Liver (tissue), 9 donors: ENCODE measurements around the gene LYSMD1. TPM values are rescaled to one million over a fixed set of nuclear protein-coding genes. Genes with fewer than 3 reads are reported as not detected.

ENCODE experiments used
- DNase-seq: peaks from one replicate; pipeline ENCODE4 v3.0.0-alpha.2; 2017; ENCODE audit warnings: low spot score
- H3K27ac ChIP-seq, 2 donors: one replicate each; pipeline ENCODE4 v1.7.0; 2013; ENCODE audit warnings: inconsistent platforms in 2 of 2, low read length in 2 of 2, control low read depth in 1 of 2, low read depth in 1 of 2, mild to moderate bottlenecking in 1 of 2
- H3K27me3 ChIP-seq, 4 donors: one replicate each; pipeline versions ENCODE4 v1.6.1 to v1.7.0; 2013; ENCODE audit warnings: low read length in 3 of 4, inconsistent platforms in 1 of 4, mild to moderate bottlenecking in 1 of 4, moderate library complexity in 1 of 4; ENCODE audit not compliant: control insufficient read depth in 4 of 4, insufficient read depth in 4 of 4
- H3K36me3 ChIP-seq, 4 donors: one replicate each; pipeline versions ENCODE4 v1.6.1 to v1.7.0; 2013; ENCODE audit warnings: low read length in 3 of 4, mild to moderate bottlenecking in 3 of 4, low read depth in 1 of 4, moderate library complexity in 1 of 4; ENCODE audit not compliant: control insufficient read depth in 4 of 4, insufficient read depth in 3 of 4
- H3K4me1 ChIP-seq, 4 donors: one replicate each; pipeline versions ENCODE4 v1.6.1 to v1.7.0; 2013; ENCODE audit warnings: low read length in 3 of 4, mild to moderate bottlenecking in 3 of 4, moderate library complexity in 1 of 4; ENCODE audit not compliant: control insufficient read depth in 4 of 4, insufficient read depth in 4 of 4
- H3K4me3 ChIP-seq, 3 donors: one replicate each; pipeline versions ENCODE4 v1.6.1 to v1.7.0; 2013; ENCODE audit warnings: low read length in 3 of 3, control low read depth in 1 of 3, low read depth in 1 of 3, mild to moderate bottlenecking in 1 of 3
- H3K9ac ChIP-seq, 2 donors: one replicate each; pipeline ENCODE4 v1.7.0; 2013; ENCODE audit warnings: low read length in 2 of 2, mild to moderate bottlenecking in 2 of 2, moderate library complexity in 2 of 2, control low read depth in 1 of 2, low read depth in 1 of 2
- H3K9me3 ChIP-seq, 4 donors: one replicate each; pipeline versions ENCODE4 v1.6.1 to v1.7.0; 2013; ENCODE audit warnings: low read length in 3 of 4; ENCODE audit not compliant: control insufficient read depth in 4 of 4
- EGR1 ChIP-seq, 2 donors: IDR thresholded peaks; 2 replicates each; pipeline ENCODE4 v1.6.1; 2016 to 2018; ENCODE audit warnings: antibody characterized with exemption in 2 of 2, low read depth in 2 of 2
- FOXA1 ChIP-seq: IDR thresholded peaks from 2 replicates; pipeline ENCODE4 v1.6.1; 2016; ENCODE audit warnings: antibody characterized with exemption
- FOXA2 ChIP-seq: IDR thresholded peaks from 2 replicates; pipeline ENCODE4 v1.6.1; 2016; ENCODE audit warnings: antibody characterized with exemption
- GABPA ChIP-seq, 2 donors: IDR thresholded peaks in 1 of 2; conservative IDR thresholded peaks in 1 of 2; 2 replicates each; pipeline ENCODE4 v1.6.1; 2016; ENCODE audit warnings: antibody characterized with exemption in 2 of 2, mild to moderate bottlenecking in 1 of 2, moderate library complexity in 1 of 2
- HNF4A ChIP-seq, 2 donors: conservative IDR thresholded peaks; 2 replicates each; pipeline ENCODE4 v1.6.1; 2016; ENCODE audit warnings: antibody characterized with exemption in 2 of 2, mild to moderate bottlenecking in 2 of 2
- HNF4G ChIP-seq: IDR thresholded peaks from 2 replicates; pipeline ENCODE4 v1.6.1; 2016; ENCODE audit warnings: antibody characterized with exemption
- JUND ChIP-seq, 2 donors: IDR thresholded peaks; 2 replicates each; pipeline ENCODE4 v1.6.1; 2016; ENCODE audit warnings: antibody characterized with exemption in 2 of 2
- NR2F2 ChIP-seq: IDR thresholded peaks from 2 replicates; pipeline ENCODE4 v1.6.1; 2016; ENCODE audit warnings: antibody characterized with exemption
- RAD21 ChIP-seq, 2 donors: IDR thresholded peaks; 2 replicates each; pipeline ENCODE4 v1.6.1; 2016; ENCODE audit warnings: antibody characterized with exemption in 2 of 2, mild to moderate bottlenecking in 2 of 2
- RXRA ChIP-seq, 2 donors: IDR thresholded peaks; 2 replicates each; pipeline ENCODE4 v1.6.1; 2017 to 2018; ENCODE audit warnings: antibody characterized with exemption in 2 of 2, mild to moderate bottlenecking in 1 of 2
- SP1 ChIP-seq: IDR thresholded peaks from 2 replicates; pipeline ENCODE4 v1.6.1; 2018; ENCODE audit warnings: antibody characterized with exemption, mild to moderate bottlenecking
- TAF1 ChIP-seq: conservative IDR thresholded peaks from 2 replicates; pipeline ENCODE4 v1.6.1; 2016; ENCODE audit warnings: antibody characterized with exemption, mild to moderate bottlenecking
- YY1 ChIP-seq: IDR thresholded peaks from 2 replicates; pipeline ENCODE4 v1.6.1; 2016; ENCODE audit warnings: antibody characterized with exemption, mild to moderate bottlenecking
- WGBS: extraction: QIAGEN DNeasy Blood & Tissue Kit; methylation state at CpG from one replicate; pipeline ENCODE4 v1.1.7; 2013; 5-methylcytosine and 5-hydroxymethylcytosine counted together
- polyA plus RNA-seq, 2 donors: library from polyadenylated mRNA; stranded (reverse) in 1 of 2; unstranded in 1 of 2; fragments of 200-250 nt in 1 of 2; fragments of >200 nt in 1 of 2; fragmentation: Nextera tagmentation in 1 of 2; extraction: Ambion mirVana in 1 of 2; gene quantifications; one replicate each; pipeline versions ENCODE4 v1.2.1 to v1.2.3, GENCODE V29; 2013 to 2015
- total RNA-seq, 2 donors: library from RNA; depleted of rRNA; stranded (reverse); fragments of >200 nt; gene quantifications; one replicate each; pipeline ENCODE4 v1.2.3, GENCODE V29; 2014
- TF ChIP-seq, protein P1 (sequence below): fragments of 150-350 bp; IDR thresholded peaks from 2 replicates; pipeline ENCODE4 v1.5.1; 2017; ENCODE audit warnings: improper control_type of control experiment, low read depth, low read length; ENCODE audit not compliant: missing input control
- TF ChIP-seq, protein P2 (sequence below): IDR thresholded peaks from 2 replicates; pipeline ENCODE4 v1.6.1; 2016; ENCODE audit warnings: antibody characterized with exemption
- TF ChIP-seq, protein P3 (sequence below): IDR thresholded peaks from 2 replicates; pipeline ENCODE4 v1.6.1; 2016; ENCODE audit warnings: antibody characterized with exemption
- TF ChIP-seq, protein P4 (sequence below): IDR thresholded peaks from 2 replicates; pipeline ENCODE4 v1.6.1; 2016; ENCODE audit warnings: antibody characterized with exemption
- TF ChIP-seq, protein P5 (sequence below): IDR thresholded peaks from 2 replicates; pipeline ENCODE4 v1.6.1; 2016; ENCODE audit warnings: antibody characterized with exemption, mild to moderate bottlenecking
- donor health status: healthy.
- donor health status: healthy.
- donor health status: healthy.
- donor health status: healthy.
- donor health status: healthy.

LYSMD1 gene
- total and polyA plus RNA-seq, 4 donors, result 2.8 to 5.3 (median 3.9) TPM

DNA sequence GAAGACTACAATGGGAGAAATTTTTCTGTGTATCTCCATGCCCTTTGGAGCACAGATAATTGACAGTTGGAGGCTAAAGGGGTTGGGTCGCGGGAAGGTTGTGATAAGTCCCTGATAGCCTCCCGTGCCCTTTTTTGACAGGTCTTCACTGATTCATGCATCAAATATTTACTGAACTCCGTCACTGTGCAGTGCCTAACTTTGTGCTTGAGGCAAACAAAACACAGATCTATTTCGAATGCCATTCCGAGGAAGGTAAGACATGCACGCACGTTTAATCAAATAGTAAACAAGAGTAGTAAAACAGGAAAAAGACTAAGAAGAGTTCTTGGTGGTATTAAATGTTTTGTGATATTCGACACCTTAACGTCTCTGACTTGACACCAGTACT, 32.2 kb upstream of the LYSMD1 start:
- TF ChIP-seq, protein P1, sequence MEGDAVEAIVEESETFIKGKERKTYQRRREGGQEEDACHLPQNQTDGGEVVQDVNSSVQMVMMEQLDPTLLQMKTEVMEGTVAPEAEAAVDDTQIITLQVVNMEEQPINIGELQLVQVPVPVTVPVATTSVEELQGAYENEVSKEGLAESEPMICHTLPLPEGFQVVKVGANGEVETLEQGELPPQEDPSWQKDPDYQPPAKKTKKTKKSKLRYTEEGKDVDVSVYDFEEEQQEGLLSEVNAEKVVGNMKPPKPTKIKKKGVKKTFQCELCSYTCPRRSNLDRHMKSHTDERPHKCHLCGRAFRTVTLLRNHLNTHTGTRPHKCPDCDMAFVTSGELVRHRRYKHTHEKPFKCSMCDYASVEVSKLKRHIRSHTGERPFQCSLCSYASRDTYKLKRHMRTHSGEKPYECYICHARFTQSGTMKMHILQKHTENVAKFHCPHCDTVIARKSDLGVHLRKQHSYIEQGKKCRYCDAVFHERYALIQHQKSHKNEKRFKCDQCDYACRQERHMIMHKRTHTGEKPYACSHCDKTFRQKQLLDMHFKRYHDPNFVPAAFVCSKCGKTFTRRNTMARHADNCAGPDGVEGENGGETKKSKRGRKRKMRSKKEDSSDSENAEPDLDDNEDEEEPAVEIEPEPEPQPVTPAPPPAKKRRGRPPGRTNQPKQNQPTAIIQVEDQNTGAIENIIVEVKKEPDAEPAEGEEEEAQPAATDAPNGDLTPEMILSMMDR, result no peak
- TF ChIP-seq HNF4G (no peak), FOXA2 (peak; percentile 24), JUND (IDR thresholded peaks at IDR 0.05) (peak in 1 of 2 donors; percentile 16)
- DNase-seq, result peak; percentile 38
- Histone ChIP-seq H3K9me3 (no peaks in the 10 kb centered on the region), H3K4me1 (peaks cover 3 to 24% (median 12%) of the 10 kb centered on the region in 4 donors), H3K36me3 (peaks cover 0 to 4% (median 2%) of the 10 kb centered on the region in 4 donors), H3K4me3 (peak overlapping the region; percentile 51 to 96 (median 89)), H3K9ac (peak overlapping the region; percentile 36 to 84), H3K27ac (peak overlapping the region; percentile 61 to 90), H3K27me3 (no peaks in the 10 kb centered on the region)
- 4% methylated on average over 10 of the region's 10 CpGs for WGBS

DNA sequence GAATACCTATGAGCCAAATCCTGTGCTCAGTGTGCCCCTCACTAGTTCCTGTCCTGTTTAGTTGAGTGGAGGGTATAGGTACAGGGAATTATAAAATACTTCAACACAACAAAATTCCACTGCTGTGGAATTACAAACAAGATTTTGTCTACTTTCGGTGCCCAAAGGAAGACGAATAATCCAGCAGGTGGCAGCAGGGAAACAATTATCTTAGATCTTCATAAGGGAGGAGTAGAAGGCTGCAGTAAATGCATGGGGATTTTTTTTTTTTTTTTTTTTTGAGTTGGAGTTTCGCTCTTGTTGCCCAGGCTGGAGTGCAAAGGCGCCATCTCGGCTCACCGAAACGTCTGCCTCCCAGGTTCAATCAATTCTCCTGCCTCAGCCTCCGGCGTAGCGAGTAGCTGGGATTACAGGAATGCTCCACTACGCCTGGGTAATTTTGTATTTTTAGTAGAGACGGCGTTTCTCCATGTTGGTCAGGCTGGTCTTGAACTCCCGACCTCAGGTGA, 30.6 kb upstream of the LYSMD1 start:
- peaks cover 1 to 23% (median 12%) of the 10 kb centered on the region in 4 donors for H3K4me1 ChIP-seq
- H3K27me3 ChIP-seq, result no peaks in the 10 kb centered on the region
- H3K9me3 ChIP-seq, result no peaks in the 10 kb centered on the region
- H3K9ac ChIP-seq, result peak overlapping the region in 1 of 2 donors; percentile 74
- WGBS, result 36% methylated on average over 14 of the region's 14 CpGs
- DNase-seq, result peak; percentile 56
- TF ChIP-seq SP1 (peak; percentile 41), EGR1 (IDR thresholded peaks at IDR 0.05; ENCODE audit: low read depth in 2 of 2) (no peak), YY1 (peak; percentile 36), HNF4A (conservative IDR thresholded peaks at IDR 0.05) (peak in 1 of 2 donors; percentile 19), RXRA (IDR thresholded peaks at IDR 0.05) (peak in 1 of 2 donors; percentile 9), GABPA (IDR thresholded peaks at IDR 0.05 in 1 of 2, conservative IDR thresholded peaks at IDR 0.05 in 1 of 2) (no peak), JUND (IDR thresholded peaks at IDR 0.05) (no peak), TAF1 (no peak), FOXA2 (no peak), HNF4G (no peak), FOXA1 (no peak), RAD21 (IDR thresholded peaks at IDR 0.05) (peak; percentile 78 to 81), NR2F2 (no peak)
- TF ChIP-seq, protein P2, sequence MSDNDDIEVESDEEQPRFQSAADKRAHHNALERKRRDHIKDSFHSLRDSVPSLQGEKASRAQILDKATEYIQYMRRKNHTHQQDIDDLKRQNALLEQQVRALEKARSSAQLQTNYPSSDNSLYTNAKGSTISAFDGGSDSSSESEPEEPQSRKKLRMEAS, result no peak
- TF ChIP-seq, protein P3, sequence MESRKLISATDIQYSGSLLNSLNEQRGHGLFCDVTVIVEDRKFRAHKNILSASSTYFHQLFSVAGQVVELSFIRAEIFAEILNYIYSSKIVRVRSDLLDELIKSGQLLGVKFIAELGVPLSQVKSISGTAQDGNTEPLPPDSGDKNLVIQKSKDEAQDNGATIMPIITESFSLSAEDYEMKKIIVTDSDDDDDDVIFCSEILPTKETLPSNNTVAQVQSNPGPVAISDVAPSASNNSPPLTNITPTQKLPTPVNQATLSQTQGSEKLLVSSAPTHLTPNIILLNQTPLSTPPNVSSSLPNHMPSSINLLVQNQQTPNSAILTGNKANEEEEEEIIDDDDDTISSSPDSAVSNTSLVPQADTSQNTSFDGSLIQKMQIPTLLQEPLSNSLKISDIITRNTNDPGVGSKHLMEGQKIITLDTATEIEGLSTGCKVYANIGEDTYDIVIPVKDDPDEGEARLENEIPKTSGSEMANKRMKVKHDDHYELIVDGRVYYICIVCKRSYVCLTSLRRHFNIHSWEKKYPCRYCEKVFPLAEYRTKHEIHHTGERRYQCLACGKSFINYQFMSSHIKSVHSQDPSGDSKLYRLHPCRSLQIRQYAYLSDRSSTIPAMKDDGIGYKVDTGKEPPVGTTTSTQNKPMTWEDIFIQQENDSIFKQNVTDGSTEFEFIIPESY, result no peak
- TF ChIP-seq, protein P4, sequence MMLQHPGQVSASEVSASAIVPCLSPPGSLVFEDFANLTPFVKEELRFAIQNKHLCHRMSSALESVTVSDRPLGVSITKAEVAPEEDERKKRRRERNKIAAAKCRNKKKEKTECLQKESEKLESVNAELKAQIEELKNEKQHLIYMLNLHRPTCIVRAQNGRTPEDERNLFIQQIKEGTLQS, result no peak
- TF ChIP-seq, protein P1, result peak; percentile 61
- TF ChIP-seq, protein P5, sequence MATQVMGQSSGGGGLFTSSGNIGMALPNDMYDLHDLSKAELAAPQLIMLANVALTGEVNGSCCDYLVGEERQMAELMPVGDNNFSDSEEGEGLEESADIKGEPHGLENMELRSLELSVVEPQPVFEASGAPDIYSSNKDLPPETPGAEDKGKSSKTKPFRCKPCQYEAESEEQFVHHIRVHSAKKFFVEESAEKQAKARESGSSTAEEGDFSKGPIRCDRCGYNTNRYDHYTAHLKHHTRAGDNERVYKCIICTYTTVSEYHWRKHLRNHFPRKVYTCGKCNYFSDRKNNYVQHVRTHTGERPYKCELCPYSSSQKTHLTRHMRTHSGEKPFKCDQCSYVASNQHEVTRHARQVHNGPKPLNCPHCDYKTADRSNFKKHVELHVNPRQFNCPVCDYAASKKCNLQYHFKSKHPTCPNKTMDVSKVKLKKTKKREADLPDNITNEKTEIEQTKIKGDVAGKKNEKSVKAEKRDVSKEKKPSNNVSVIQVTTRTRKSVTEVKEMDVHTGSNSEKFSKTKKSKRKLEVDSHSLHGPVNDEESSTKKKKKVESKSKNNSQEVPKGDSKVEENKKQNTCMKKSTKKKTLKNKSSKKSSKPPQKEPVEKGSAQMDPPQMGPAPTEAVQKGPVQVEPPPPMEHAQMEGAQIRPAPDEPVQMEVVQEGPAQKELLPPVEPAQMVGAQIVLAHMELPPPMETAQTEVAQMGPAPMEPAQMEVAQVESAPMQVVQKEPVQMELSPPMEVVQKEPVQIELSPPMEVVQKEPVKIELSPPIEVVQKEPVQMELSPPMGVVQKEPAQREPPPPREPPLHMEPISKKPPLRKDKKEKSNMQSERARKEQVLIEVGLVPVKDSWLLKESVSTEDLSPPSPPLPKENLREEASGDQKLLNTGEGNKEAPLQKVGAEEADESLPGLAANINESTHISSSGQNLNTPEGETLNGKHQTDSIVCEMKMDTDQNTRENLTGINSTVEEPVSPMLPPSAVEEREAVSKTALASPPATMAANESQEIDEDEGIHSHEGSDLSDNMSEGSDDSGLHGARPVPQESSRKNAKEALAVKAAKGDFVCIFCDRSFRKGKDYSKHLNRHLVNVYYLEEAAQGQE, result no peak
- H3K36me3 ChIP-seq, result no peaks in the 10 kb centered on the region
- peak overlapping the region; percentile 31 to 42 for H3K27ac ChIP-seq
- H3K4me3 ChIP-seq, result peak overlapping the region in 1 of 3 donors; percentile 20
